Esophagus squamous epithelium (tissue), 4 donors: Measurements from ENCODE around the gene C11orf21.

Experiments used
- CTCF ChIP-seq, 6 experiments: fragments of 450-650 bp in 4 of 6; fragments of 200-600 bp in 2 of 6; sonication (generic) in 2 of 6; IDR thresholded peaks; one replicate each; pipeline ENCODE4 v1.5.1; 2016 to 2019; ENCODE audit warnings: antibody characterized with exemption in 6 of 6, mild to moderate bottlenecking in 4 of 6, moderate library complexity in 4 of 6
- POLR2A ChIP-seq, 4 donors: fragments of 450-650 bp; IDR thresholded peaks; one replicate each; pipeline ENCODE4 v1.6.1; 2017; ENCODE audit warnings: antibody characterized with exemption in 4 of 4, mild to moderate bottlenecking in 4 of 4, moderate library complexity in 3 of 4

- TF ChIP-seq CTCF (IDR thresholded peaks at IDR 0.05) (no peak), POLR2A (IDR thresholded peaks at IDR 0.05) (no peak)
Observed at GRCh38 chr11:2328021-2328420, 26.3 kb upstream of the C11orf21 start.
